Karpas-422 (cell line): ENCODE data around the gene KRTCAP3. TPM values are rescaled to one million over a fixed set of nuclear protein-coding genes. Genes with fewer than 3 reads are reported as not detected.

Experiments used
- DNase-seq: peaks from one replicate; pipeline ENCODE4 v3.0.0-alpha.2; 2015
- H2AFZ ChIP-seq: fragments of 200-600 bp; sonication (generic); 2 replicates; pipeline ENCODE4 v1.6.1; 2014; ENCODE audit warnings: antibody characterized with exemption, low read length, mixed read lengths
- H3K27ac ChIP-seq: fragments of 200-600 bp; sonication (generic); 2 replicates; pipeline ENCODE4 v1.5.1; 2014; ENCODE audit warnings: mild to moderate bottlenecking, low read length, moderate library complexity
- H3K27me3 ChIP-seq: fragments of 200-600 bp; sonication (generic); 2 replicates; pipeline ENCODE4 v1.6.1; 2014; ENCODE audit warnings: low read length, mixed read lengths
- H3K36me3 ChIP-seq: fragments of 200-600 bp; sonication (generic); 2 replicates; pipeline ENCODE4 v1.6.1; 2014; ENCODE audit warnings: low read length, mixed read lengths; ENCODE audit not compliant: insufficient read depth
- H3K4me1 ChIP-seq: fragments of 200-600 bp; sonication (generic); 2 replicates; pipeline ENCODE4 v1.6.1; 2014; ENCODE audit warnings: mild to moderate bottlenecking, low read length, mixed read lengths
- H3K4me2 ChIP-seq: fragments of 200-600 bp; sonication (generic); 2 replicates; pipeline ENCODE4 v1.6.1; 2014; ENCODE audit warnings: low read length, low read depth, mild to moderate bottlenecking; ENCODE audit not compliant: poor library complexity, severe bottlenecking
- H3K4me3 ChIP-seq: fragments of 200-600 bp; sonication (generic); 2 replicates; pipeline ENCODE4 v1.5.1; 2014; ENCODE audit warnings: mild to moderate bottlenecking, antibody characterized with exemption, low read length, mixed read lengths
- H3K79me2 ChIP-seq: fragments of 200-600 bp; sonication (generic); 2 replicates; pipeline ENCODE4 v1.6.1; 2014; ENCODE audit warnings: mild to moderate bottlenecking, low read length, mixed read lengths
- H3K9ac ChIP-seq: fragments of 200-600 bp; sonication (generic); 2 replicates; pipeline ENCODE4 v1.6.0; 2014; ENCODE audit warnings: low read length
- H3K9me2 ChIP-seq: fragments of 200-600 bp; sonication (generic), shearing (Covaris generic); replicated peaks from 2 replicates; pipeline ENCODE4 v1.6.0; 2014; ENCODE audit warnings: mild to moderate bottlenecking, low read length, moderate library complexity; ENCODE audit not compliant: insufficient read depth
- H3K9me3 ChIP-seq: fragments of 300-700, 200-600 bp; sonication (generic); 2 replicates; pipeline ENCODE4 v1.6.1; 2014; ENCODE audit warnings: low read length, mixed read lengths
- H4K20me1 ChIP-seq: fragments of 200-600 bp; sonication (generic); 2 replicates; pipeline ENCODE4 v1.6.1; 2014; ENCODE audit warnings: mild to moderate bottlenecking, antibody characterized with exemption, low read length, low read depth; ENCODE audit not compliant: insufficient read depth
- small RNA-seq: library from RNA; depleted of rRNA; stranded (forward); fragments of <200 nt; gene quantifications from one replicate; pipeline ENCODE3, GENCODE V24; 2014
- total RNA-seq: library from RNA; depleted of rRNA; stranded (reverse); fragments of >200 nt; shearing (Covaris generic); gene quantifications from 2 replicates; pipeline ENCODE4 v1.2.3, GENCODE V29; 2014; ENCODE audit warnings: low replicate concordance; rRNA removed

KRTCAP3 gene
- total RNA-seq, 1 experiment from 2014 or later: not detected

DNA sequence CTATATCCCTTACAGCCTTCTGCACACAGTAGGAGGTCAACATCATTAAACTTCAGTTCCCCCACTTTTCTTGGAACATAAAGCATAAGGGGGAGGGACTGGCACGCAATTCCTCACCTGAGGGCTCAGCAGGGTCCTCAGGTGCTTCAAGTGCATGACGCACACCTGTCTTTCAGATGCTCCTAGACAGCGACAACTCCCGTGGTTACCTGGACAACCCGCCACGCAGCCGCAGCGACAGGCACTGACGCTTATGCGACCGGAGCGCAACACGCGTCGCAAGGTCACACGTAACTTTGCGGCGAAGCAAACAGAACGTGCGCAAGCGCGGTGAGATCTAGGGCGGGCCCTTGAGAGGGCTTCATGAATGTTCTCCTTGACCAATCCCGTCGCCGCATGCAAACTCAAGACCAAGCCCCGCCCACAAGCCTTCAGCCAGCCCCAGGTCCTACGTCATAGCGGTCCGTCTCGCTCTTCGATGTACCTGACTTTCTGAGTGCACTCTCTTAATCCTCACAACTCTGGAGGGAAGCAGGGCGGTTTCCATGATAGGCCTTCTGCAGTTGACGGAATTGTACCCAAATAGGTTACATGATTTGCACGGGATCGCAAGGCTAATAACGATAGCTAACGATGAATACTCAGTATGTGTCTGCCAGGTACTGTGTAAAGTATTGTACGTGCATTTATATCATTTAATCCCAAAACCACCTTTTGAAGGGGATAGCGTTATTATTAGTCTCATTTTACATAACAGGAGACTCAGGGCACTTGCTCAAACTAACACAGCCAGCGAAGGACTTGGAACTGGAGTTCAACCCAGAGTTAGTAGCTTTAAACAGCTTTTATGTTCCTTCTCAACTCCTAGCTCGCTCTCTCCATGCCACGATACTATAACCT lies 47.6 kb downstream of the KRTCAP3 start, which contains the start of gene IFT172:
Gene IFT172, minus strand, starts transcription at position 246 of the 900 bp plus-strand sequence. Its CDS starts 90 bp downstream, at position 156.
- peaks cover 8% of the 10 kb centered on the region; the same call in 1 of the 2 replicates for H3K79me2 ChIP-seq
- no peaks in the 10 kb centered on the region for H3K36me3 ChIP-seq
- H3K4me3 ChIP-seq: peak within 1 kb of the TSS; percentile 92
- peaks cover 36% of the 10 kb centered on the region for H3K4me1 ChIP-seq
- H3K9me2 ChIP-seq: no peaks in the 10 kb centered on the region
- peak within 1 kb of the TSS; percentile 99 for H3K4me2 ChIP-seq
- no peaks in the 10 kb centered on the region for H3K27me3 ChIP-seq
- no peak within 1 kb of the TSS for H3K27ac ChIP-seq
- no peaks in the 10 kb centered on the region for H4K20me1 ChIP-seq
- H3K9me3 ChIP-seq: no peaks in the 10 kb centered on the region
- peak within 1 kb of the TSS; percentile 73 for H3K9ac ChIP-seq
- peak; percentile 100 for DNase-seq
- peak within 1 kb of the TSS; percentile 90 for H2AFZ ChIP-seq

DNA sequence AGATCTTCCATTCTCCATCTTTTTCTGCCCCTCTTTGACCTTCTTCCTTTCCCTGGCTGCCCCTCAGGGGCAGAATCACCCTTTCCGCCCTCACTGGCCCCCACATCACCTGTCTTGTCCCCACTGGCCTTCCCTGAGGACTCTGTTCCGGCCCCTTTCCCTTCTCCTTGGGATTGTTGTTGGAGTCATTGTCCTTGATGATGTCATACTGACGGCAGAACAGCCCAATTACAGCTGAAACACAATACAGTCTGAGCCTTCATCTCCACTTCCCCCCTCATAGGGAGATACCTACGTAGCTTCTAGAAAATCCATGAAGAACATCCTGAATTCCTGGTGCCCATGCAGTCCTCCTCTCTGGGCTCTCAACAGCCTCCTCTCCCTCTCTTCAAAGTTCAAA lies 50.4 kb downstream of the KRTCAP3 start:
- Histone ChIP-seq H3K4me2 (no peak overlapping the region), H3K9ac (no peak overlapping the region), H3K9me2 (no peaks in the 10 kb centered on the region), H3K9me3 (no peaks in the 10 kb centered on the region), H3K27me3 (no peaks in the 10 kb centered on the region), H3K4me3 (no peak overlapping the region), H2AFZ (no peak overlapping the region), H3K4me1 (peaks cover 17% of the 10 kb centered on the region), H4K20me1 (no peaks in the 10 kb centered on the region), H3K79me2 (peaks cover 5% of the 10 kb centered on the region; the same call in 1 of the 2 replicates), H3K36me3 (no peaks in the 10 kb centered on the region), H3K27ac (no peak overlapping the region)
- DNase-seq: no peak

DNA sequence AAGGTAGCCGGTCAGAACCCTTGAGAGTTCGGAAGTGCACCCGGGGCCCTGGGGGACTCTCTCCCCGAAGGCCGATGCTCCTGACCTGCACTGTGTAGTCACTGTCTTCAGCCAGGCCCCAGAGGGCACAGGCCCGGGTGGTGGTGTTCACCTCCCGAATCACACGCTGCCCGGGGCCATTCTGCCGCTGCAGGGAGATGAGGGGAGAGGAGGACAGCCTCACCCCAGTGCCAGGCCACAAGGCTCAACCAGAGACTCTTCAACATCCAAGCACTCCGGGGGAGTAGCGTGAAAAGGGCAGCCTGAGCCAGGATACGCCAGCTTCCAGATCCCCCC lies 51.7 kb downstream of the KRTCAP3 start:
- Histone ChIP-seq H2AFZ (no peak overlapping the region), H4K20me1 (no peaks in the 10 kb centered on the region), H3K4me3 (no peak overlapping the region), H3K4me2 (no peak overlapping the region), H3K9me2 (no peaks in the 10 kb centered on the region), H3K9ac (no peak overlapping the region), H3K4me1 (peaks cover 11% of the 10 kb centered on the region), H3K27ac (no peak overlapping the region), H3K36me3 (no peaks in the 10 kb centered on the region), H3K9me3 (no peaks in the 10 kb centered on the region), H3K79me2 (no peaks in the 10 kb centered on the region), H3K27me3 (no peaks in the 10 kb centered on the region)
- DNase-seq: no peak

Small RNA genes within 50 kb of the gene (small RNA-seq; reads per million reads assigned to genes)
- not detected for gene RNU6-986P

Other genes with a start within 250 kb of the KRTCAP3 start
- gene ATRAID, start 230.3 kb upstream of the KRTCAP3 start, total RNA-seq: 125 and 167 TPM in 2 replicates
- gene SLC5A6, start 230.1 kb upstream of the KRTCAP3 start, total RNA-seq: 23.7 and 38.4 TPM in 2 replicates
- gene CAD, start 225.0 kb upstream of the KRTCAP3 start, total RNA-seq: 69.5 and 71.4 TPM in 2 replicates
- 0.19 and 0.29 TPM in 2 replicates for gene SLC30A3, start 179.3 kb upstream of the KRTCAP3 start, total RNA-seq
- not detected in 2 replicates for gene DNAJC5G, start 166.9 kb upstream of the KRTCAP3 start, total RNA-seq
- gene TRIM54, start 160.0 kb upstream of the KRTCAP3 start, total RNA-seq: not detected in 2 replicates
- 2.5 and 7.1 TPM in 2 replicates for gene UCN, start 133.9 kb upstream of the KRTCAP3 start, total RNA-seq
- 103 and 126 TPM in 2 replicates for gene MPV17, start 119.3 kb upstream of the KRTCAP3 start, total RNA-seq
- 44.2 and 79.0 TPM in 2 replicates for gene GTF3C2, start 85.6 kb upstream of the KRTCAP3 start, total RNA-seq
- 30.6 and 35.3 TPM in 2 replicates for gene EIF2B4, start 72.0 kb upstream of the KRTCAP3 start, total RNA-seq
- 77.4 and 116 TPM in 2 replicates for gene SNX17, start 71.8 kb upstream of the KRTCAP3 start, total RNA-seq
- 7.0 and 12.6 TPM in 2 replicates for gene ZNF513, start 61.6 kb upstream of the KRTCAP3 start, total RNA-seq
- 66.9 and 79.6 TPM in 2 replicates for gene PPM1G, start 32.8 kb upstream of the KRTCAP3 start, total RNA-seq
- 27.1 and 30.7 TPM in 2 replicates for gene NRBP1, start 13.8 kb upstream of the KRTCAP3 start, total RNA-seq
- gene IFT172, start 47.4 kb downstream of the KRTCAP3 start, total RNA-seq: 29.1 and 35.9 TPM in 2 replicates
- not detected in 2 replicates for gene FNDC4, start 52.8 kb downstream of the KRTCAP3 start, total RNA-seq
- not detected in 2 replicates for gene GCKR, start 54.5 kb downstream of the KRTCAP3 start, total RNA-seq
- 38.3 and 43.7 TPM in 2 replicates for gene ZNF512, start 140.7 kb downstream of the KRTCAP3 start, total RNA-seq
- gene CCDC121, start 186.6 kb downstream of the KRTCAP3 start, total RNA-seq: 1.2 and 2.9 TPM in 2 replicates
- 24.4 and 30.0 TPM in 2 replicates for gene GPN1, start 186.7 kb downstream of the KRTCAP3 start, total RNA-seq
- gene SUPT7L, start 221.2 kb downstream of the KRTCAP3 start, total RNA-seq: 27.9 and 47.9 TPM in 2 replicates
- 19.8 and 30.1 TPM in 2 replicates for gene SLC4A1AP, start 221.5 kb downstream of the KRTCAP3 start, total RNA-seq